Measurements from ENCODE around the gene CHMP4B.

DNA sequence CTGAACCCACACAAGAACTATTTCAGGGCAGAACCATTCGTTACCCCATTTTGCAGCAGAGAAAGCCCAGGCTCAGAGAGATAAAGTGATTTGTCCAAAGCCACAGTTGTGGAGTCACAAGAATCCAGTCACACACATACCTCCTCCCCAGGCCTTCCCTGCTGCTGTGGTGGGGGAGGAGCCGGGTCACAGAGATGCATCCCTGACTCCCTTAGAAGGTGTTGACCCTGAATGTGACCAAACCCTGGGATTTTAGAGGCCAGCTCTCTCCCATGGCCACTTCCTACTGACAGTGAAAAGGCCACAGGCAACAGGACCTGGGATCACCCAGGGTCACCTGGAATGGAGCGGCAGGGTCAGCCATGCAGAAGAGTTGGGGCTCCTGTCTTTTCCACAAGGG is 48.6 kb downstream of the CHMP4B start:
- TF ChIP-seq CTCF (IDR thresholded peaks at IDR 0.05) (no peak), GABPA (IDR thresholded peaks at IDR 0.05; ENCODE audit: low read depth) (no peak), NFIC (IDR thresholded peaks at IDR 0.05; ENCODE audit: borderline replicate concordance) (no peak), TAF1 (IDR thresholded peaks at IDR 0.05; ENCODE audit: borderline replicate concordance, low read depth, low read length) (no peak), POLR2AphosphoS5 (IDR thresholded peaks at IDR 0.05; ENCODE audit: low read depth, low read length) (no peak), FOXM1 (IDR thresholded peaks at IDR 0.05; ENCODE audit: low read depth) (no peak), MEF2A (IDR thresholded peaks at IDR 0.05; ENCODE audit: borderline replicate concordance, low read depth) (no peak), JUND (IDR thresholded peaks at IDR 0.05) (no peak), GATA2 (CRISPR knock-in tag; IDR thresholded peaks at IDR 0.05) (no peak)
- TF ChIP-seq, protein P1, sequence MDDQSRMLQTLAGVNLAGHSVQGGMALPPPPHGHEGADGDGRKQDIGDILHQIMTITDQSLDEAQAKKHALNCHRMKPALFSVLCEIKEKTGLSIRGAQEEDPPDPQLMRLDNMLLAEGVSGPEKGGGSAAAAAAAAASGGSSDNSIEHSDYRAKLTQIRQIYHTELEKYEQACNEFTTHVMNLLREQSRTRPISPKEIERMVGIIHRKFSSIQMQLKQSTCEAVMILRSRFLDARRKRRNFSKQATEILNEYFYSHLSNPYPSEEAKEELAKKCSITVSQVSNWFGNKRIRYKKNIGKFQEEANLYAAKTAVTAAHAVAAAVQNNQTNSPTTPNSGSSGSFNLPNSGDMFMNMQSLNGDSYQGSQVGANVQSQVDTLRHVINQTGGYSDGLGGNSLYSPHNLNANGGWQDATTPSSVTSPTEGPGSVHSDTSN (IDR thresholded peaks at IDR 0.05): no peak
- TF ChIP-seq, protein P2, sequence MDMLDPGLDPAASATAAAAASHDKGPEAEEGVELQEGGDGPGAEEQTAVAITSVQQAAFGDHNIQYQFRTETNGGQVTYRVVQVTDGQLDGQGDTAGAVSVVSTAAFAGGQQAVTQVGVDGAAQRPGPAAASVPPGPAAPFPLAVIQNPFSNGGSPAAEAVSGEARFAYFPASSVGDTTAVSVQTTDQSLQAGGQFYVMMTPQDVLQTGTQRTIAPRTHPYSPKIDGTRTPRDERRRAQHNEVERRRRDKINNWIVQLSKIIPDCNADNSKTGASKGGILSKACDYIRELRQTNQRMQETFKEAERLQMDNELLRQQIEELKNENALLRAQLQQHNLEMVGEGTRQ (IDR thresholded peaks at IDR 0.05; ENCODE audit: borderline replicate concordance, low read depth, low read length): no peak

Data from SK-N-SH (cell line).